Endodermal cell (in vitro differentiated cells): ENCODE data around the gene MYO1F. TPM values are rescaled to one million over a fixed set of nuclear protein-coding genes. Genes with fewer than 3 reads are reported as not detected.

Experiments
- DNase-seq: peaks from one replicate; pipeline ENCODE4 v3.0.0-alpha.2; 2017
- H3K27ac ChIP-seq: 2 replicates; pipeline ENCODE4 v1.5.1; 2013; ENCODE audit warnings: mild to moderate bottlenecking, low read depth, low read length, moderate library complexity
- H3K27me3 ChIP-seq: 2 replicates; pipeline ENCODE4 v1.6.1; 2013; ENCODE audit warnings: mild to moderate bottlenecking, low read length, moderate library complexity; ENCODE audit not compliant: insufficient read depth, control insufficient read depth, poor library complexity, severe bottlenecking
- H3K36me3 ChIP-seq: 2 replicates; pipeline ENCODE4 v1.7.0; 2013; ENCODE audit warnings: mild to moderate bottlenecking, low read length, moderate library complexity; ENCODE audit not compliant: control insufficient read depth, insufficient read depth
- H3K4me1 ChIP-seq: one replicate; pipeline ENCODE4 v1.7.0; 2013; ENCODE audit warnings: low read length; ENCODE audit not compliant: control insufficient read depth, insufficient read depth
- H3K4me3 ChIP-seq: 2 replicates; pipeline ENCODE4 v1.5.1; 2013; ENCODE audit warnings: mild to moderate bottlenecking, low read length, moderate library complexity
- H3K9ac ChIP-seq: 2 replicates; pipeline ENCODE4 v1.6.1; 2013; ENCODE audit warnings: mild to moderate bottlenecking, low read length, moderate library complexity; ENCODE audit not compliant: poor library complexity, severe bottlenecking; ENCODE audit errors: extremely low read depth
- H3K9me3 ChIP-seq: 2 replicates; pipeline ENCODE4 v1.6.1; 2013; ENCODE audit warnings: mild to moderate bottlenecking, low read length, moderate library complexity; ENCODE audit not compliant: control insufficient read depth
- H3K27ac Mint-ChIP-seq: 2 replicates; pipeline ENCODE4 v1.8.0; 2020; ENCODE audit warnings: mixed read lengths
- H3K27me3 Mint-ChIP-seq: 2 replicates; pipeline ENCODE4 v1.8.0; 2021; ENCODE audit warnings: mild to moderate bottlenecking, mixed read lengths; ENCODE audit not compliant: insufficient read depth
- H3K36me3 Mint-ChIP-seq: 2 replicates; pipeline ENCODE4 v1.8.0; 2020; ENCODE audit warnings: low read depth, mixed read lengths
- H3K4me1 Mint-ChIP-seq: 2 replicates; pipeline ENCODE4 v1.8.0; 2020; ENCODE audit warnings: mixed read lengths
- H3K4me3 Mint-ChIP-seq: 2 replicates; pipeline ENCODE4 v1.8.0; 2020; ENCODE audit warnings: mild to moderate bottlenecking, moderate library complexity, mixed read lengths
- H3K9me3 Mint-ChIP-seq: 2 replicates; pipeline ENCODE4 v1.8.0; 2020; ENCODE audit warnings: mild to moderate bottlenecking, mixed read lengths
- CTCF ChIP-seq: fragments of 200-600 bp; sonication (generic); conservative IDR thresholded peaks from 2 replicates; pipeline ENCODE4 v1.5.0; 2021; ENCODE audit warnings: antibody characterized with exemption, mild to moderate bottlenecking
- WGBS, 2 experiments: methylation state at CpG; one replicate each; pipeline versions ENCODE4 v1.1.5 to v1.1.7; 2013; ENCODE audit warnings: missing lambda C conversion rate in 2 of 2, mixed read lengths in 1 of 2; ENCODE audit not compliant: insufficient coverage in 1 of 2, insufficient read length in 1 of 2; 5-methylcytosine and 5-hydroxymethylcytosine counted together
- total RNA-seq, 2 donors: library from RNA; stranded (reverse); fragmentation: NEBNext Ultra II Directional in 1 of 2; extraction: Animal tissue kit (Norgen Biotek cat#: 25700) in 1 of 2; gene quantifications; 2 replicates in 1 of 2; 3 replicates in 1 of 2; pipeline ENCODE4 v1.2.1, GENCODE V29; 2021

Gene MYO1F
- total RNA-seq, 2 donors from 2014 or later, result 0.57 to 1.1 TPM

DNA sequence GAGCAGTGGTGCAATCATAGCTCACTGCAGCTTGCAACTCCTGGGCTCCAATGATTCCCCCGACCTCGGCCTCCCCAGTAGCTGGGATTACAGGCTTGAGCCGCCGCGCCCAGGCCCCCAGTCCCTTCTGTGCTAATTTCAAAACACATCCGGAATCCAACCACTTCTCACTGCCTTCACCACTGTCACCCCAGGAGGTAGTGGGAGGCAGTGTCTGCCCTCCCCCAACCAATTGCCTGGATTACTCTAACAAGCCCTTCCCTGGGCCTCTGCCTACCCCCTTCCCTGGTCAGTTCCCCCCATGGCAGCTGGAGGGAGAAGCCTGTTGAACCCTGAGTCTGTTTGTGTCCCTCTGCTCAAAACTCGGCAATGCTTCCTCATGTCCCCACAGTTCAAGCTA is 77.1 kb downstream of the MYO1F start:
- Mint-ChIP-seq H3K4me1 (peaks cover 18% of the 10 kb centered on the region), H3K27me3 (no peaks in the 10 kb centered on the region), H3K4me3 (no peak overlapping the region), H3K36me3 (no peaks in the 10 kb centered on the region), H3K9me3 (no peaks in the 10 kb centered on the region), H3K27ac (peak overlapping the region; percentile 56)
- H3K4me3 ChIP-seq, result no peak overlapping the region
- DNase-seq, result peak; percentile 56
- no peak for TF ChIP-seq CTCF
- H3K9me3 ChIP-seq, result no peaks in the 10 kb centered on the region
- no peaks in the 10 kb centered on the region for H3K27me3 ChIP-seq
- 65 to 74% methylated on average over 3 to 7 of the region's 7 CpGs for WGBS, 2 experiments
- no peaks in the 10 kb centered on the region for H3K36me3 ChIP-seq
- no peak overlapping the region for H3K9ac ChIP-seq
- H3K4me1 ChIP-seq, result no peaks in the 10 kb centered on the region
- no peak overlapping the region for H3K27ac ChIP-seq

GRCh38 chr19:8499048-8499833 is 78.0 kb downstream of the MYO1F start:
- TF ChIP-seq CTCF, result no peak
- 82 to 91% methylated on average over 33 to 41 of the region's 41 CpGs for WGBS, 2 experiments
- H3K27me3 ChIP-seq, result no peaks in the 10 kb centered on the region
- H3K4me1 ChIP-seq, result no peaks in the 10 kb centered on the region
- H3K27ac ChIP-seq, result no peak overlapping the region
- Mint-ChIP-seq H3K4me1 (peaks cover 15% of the 10 kb centered on the region), H3K9me3 (no peaks in the 10 kb centered on the region), H3K4me3 (no peak overlapping the region), H3K27ac (no peak overlapping the region), H3K36me3 (no peaks in the 10 kb centered on the region), H3K27me3 (no peaks in the 10 kb centered on the region)
- DNase-seq, result no peak
- no peaks in the 10 kb centered on the region for H3K9me3 ChIP-seq
- H3K36me3 ChIP-seq, result no peaks in the 10 kb centered on the region
- no peak overlapping the region for H3K9ac ChIP-seq
- no peak overlapping the region for H3K4me3 ChIP-seq

DNA sequence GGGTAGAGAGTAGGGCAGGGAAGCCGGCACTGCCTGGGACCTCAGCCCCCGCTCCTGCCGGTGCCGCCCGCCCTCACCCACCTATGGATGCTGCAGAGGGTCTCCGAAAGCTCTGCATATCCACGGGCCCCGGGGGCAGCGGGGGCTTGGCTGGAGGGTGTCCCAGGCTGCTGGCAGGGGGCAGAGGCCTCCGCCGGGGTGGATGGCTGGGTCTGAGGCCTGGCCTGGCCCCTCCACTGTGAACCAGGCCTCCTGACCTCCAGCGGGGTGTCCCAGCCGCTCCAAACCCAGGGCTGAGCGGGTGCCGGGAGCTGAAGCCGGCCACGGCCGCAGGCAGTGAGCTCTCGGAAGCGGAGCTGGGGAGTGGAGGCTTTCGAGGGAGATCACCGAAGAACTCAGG is 78.9 kb downstream of the MYO1F start:
- Mint-ChIP-seq H3K27me3 (no peaks in the 10 kb centered on the region), H3K4me3 (no peak overlapping the region), H3K36me3 (no peaks in the 10 kb centered on the region), H3K27ac (no peak overlapping the region), H3K4me1 (peaks cover 12% of the 10 kb centered on the region), H3K9me3 (no peaks in the 10 kb centered on the region)
- Histone ChIP-seq H3K27ac (no peak overlapping the region), H3K9me3 (no peaks in the 10 kb centered on the region), H3K36me3 (no peaks in the 10 kb centered on the region), H3K9ac (no peak overlapping the region), H3K27me3 (no peaks in the 10 kb centered on the region), H3K4me1 (no peaks in the 10 kb centered on the region), H3K4me3 (no peak overlapping the region)
- 90 to 97% methylated on average over 10 to 22 of the region's 22 CpGs for WGBS, 2 experiments
- TF ChIP-seq CTCF, result no peak
- peak; percentile 47 for DNase-seq
